ENCODE data around the gene LBH.
"Not testable (repeated sequence)": the region's sequence is repeated elsewhere in the genome, so short reads cannot be mapped to it uniquely, and the experiment has no call there.

Gene LBH

GRCh38 chr2:30266051-30266621 is 34.8 kb downstream of the LBH start:
- H3K27ac Mint-ChIP-seq: no peak overlapping the region
- no peak overlapping the region for H3K4me3 Mint-ChIP-seq
- H3K36me3 Mint-ChIP-seq (ENCODE audit: low read depth): no peaks in the 10 kb centered on the region
- peaks cover 10% of the 10 kb centered on the region for H3K4me1 Mint-ChIP-seq
- DNase-seq: no peak
- peaks cover 15% of the 10 kb centered on the region for H3K9me3 Mint-ChIP-seq
- peaks cover 4% of the 10 kb centered on the region for H3K27me3 Mint-ChIP-seq (ENCODE audit: low read depth, poor library complexity)
- TF ChIP-seq CTCF (IDR thresholded peaks at IDR 0.05): no peak

- no peak for DNase-seq
- Mint-ChIP-seq H3K27ac (no peak overlapping the region), H3K27me3 (ENCODE audit: low read depth, poor library complexity) (peaks cover 6% of the 10 kb centered on the region), H3K36me3 (ENCODE audit: low read depth) (no peaks in the 10 kb centered on the region), H3K9me3 (peaks cover 9% of the 10 kb centered on the region), H3K4me1 (peaks cover 10% of the 10 kb centered on the region), H3K4me3 (no peak overlapping the region)
- no peak for TF ChIP-seq CTCF (IDR thresholded peaks at IDR 0.05)
Observed at GRCh38 chr2:30266705-30267104, 35.4 kb downstream of the LBH start.

GRCh38 chr2:30267161-30267975 is 36.0 kb downstream of the LBH start:
- Mint-ChIP-seq H3K36me3 (ENCODE audit: low read depth) (no peaks in the 10 kb centered on the region), H3K27ac (no peak overlapping the region), H3K27me3 (ENCODE audit: low read depth, poor library complexity) (peaks cover 11% of the 10 kb centered on the region), H3K9me3 (peaks cover 5% of the 10 kb centered on the region), H3K4me3 (no peak overlapping the region), H3K4me1 (peaks cover 10% of the 10 kb centered on the region)
- TF ChIP-seq CTCF (IDR thresholded peaks at IDR 0.05): no peak
- DNase-seq: no peak

- Mint-ChIP-seq H3K36me3 (ENCODE audit: low read depth) (no peaks in the 10 kb centered on the region), H3K27me3 (ENCODE audit: low read depth, poor library complexity) (peaks cover 11% of the 10 kb centered on the region), H3K9me3 (no peaks in the 10 kb centered on the region), H3K4me1 (peaks cover 10% of the 10 kb centered on the region), H3K4me3 (no peak overlapping the region), H3K27ac (no peak overlapping the region)
- no peak for DNase-seq
- TF ChIP-seq CTCF (IDR thresholded peaks at IDR 0.05): no peak
Observed at GRCh38 chr2:30268296-30268871, 37.0 kb downstream of the LBH start.

- not testable (repeated sequence) for H3K9me3 Mint-ChIP-seq; H3K27me3 Mint-ChIP-seq (ENCODE audit: low read depth, poor library complexity); DNase-seq; H3K27ac Mint-ChIP-seq; H3K4me3 Mint-ChIP-seq; H3K36me3 Mint-ChIP-seq (ENCODE audit: low read depth)
- H3K4me1 Mint-ChIP-seq: peaks cover 10% of the 10 kb centered on the region
Observed at GRCh38 chr2:30269114-30269770, 37.9 kb downstream of the LBH start.

GRCh38 chr2:30269771-30270145 is 38.4 kb downstream of the LBH start:
- Mint-ChIP-seq H3K36me3 (ENCODE audit: low read depth) (no peaks in the 10 kb centered on the region), H3K27ac (no peak overlapping the region), H3K4me3 (no peak overlapping the region), H3K9me3 (no peaks in the 10 kb centered on the region), H3K27me3 (ENCODE audit: low read depth, poor library complexity) (peaks cover 6% of the 10 kb centered on the region), H3K4me1 (peaks cover 10% of the 10 kb centered on the region)
- no peak for TF ChIP-seq CTCF (IDR thresholded peaks at IDR 0.05)
- DNase-seq: no peak

Measured in nephron progenitor cell (in vitro differentiated cells).